NT2/D1 (cell line): ENCODE measurements around the gene C16orf86.

Experiments
- SUZ12 ChIP-seq: IDR thresholded peaks from 2 replicates; pipeline ENCODE4 v1.6.1; 2011; ENCODE audit not compliant: insufficient read length, insufficient read depth; ENCODE audit errors: extremely low read depth
- YY1 ChIP-seq: IDR thresholded peaks from 2 replicates; pipeline ENCODE4 v1.6.1; 2011; ENCODE audit not compliant: insufficient read length, insufficient read depth
- ZNF274 ChIP-seq: IDR thresholded peaks from 2 replicates; pipeline ENCODE4 v1.6.1; 2011; ENCODE audit warnings: mild to moderate bottlenecking, low read depth, low read length

GRCh38 chr16:67708368-67708771 lies 41.8 kb downstream of the C16orf86 start:
- TF ChIP-seq YY1 (no peak), SUZ12 (no peak), ZNF274 (no peak)
